ENCODE results near the gene MGLL. TPM values are rescaled to one million over a fixed set of nuclear protein-coding genes. Genes with fewer than 3 reads are reported as not detected.
A peak's percentile ranks its signal among the peaks of the same experiment; 100 is the strongest.

Gene MGLL
- total and polyA plus RNA-seq, 8 donors, result 3.3 to 11.4 (median 6.6) TPM

DNA sequence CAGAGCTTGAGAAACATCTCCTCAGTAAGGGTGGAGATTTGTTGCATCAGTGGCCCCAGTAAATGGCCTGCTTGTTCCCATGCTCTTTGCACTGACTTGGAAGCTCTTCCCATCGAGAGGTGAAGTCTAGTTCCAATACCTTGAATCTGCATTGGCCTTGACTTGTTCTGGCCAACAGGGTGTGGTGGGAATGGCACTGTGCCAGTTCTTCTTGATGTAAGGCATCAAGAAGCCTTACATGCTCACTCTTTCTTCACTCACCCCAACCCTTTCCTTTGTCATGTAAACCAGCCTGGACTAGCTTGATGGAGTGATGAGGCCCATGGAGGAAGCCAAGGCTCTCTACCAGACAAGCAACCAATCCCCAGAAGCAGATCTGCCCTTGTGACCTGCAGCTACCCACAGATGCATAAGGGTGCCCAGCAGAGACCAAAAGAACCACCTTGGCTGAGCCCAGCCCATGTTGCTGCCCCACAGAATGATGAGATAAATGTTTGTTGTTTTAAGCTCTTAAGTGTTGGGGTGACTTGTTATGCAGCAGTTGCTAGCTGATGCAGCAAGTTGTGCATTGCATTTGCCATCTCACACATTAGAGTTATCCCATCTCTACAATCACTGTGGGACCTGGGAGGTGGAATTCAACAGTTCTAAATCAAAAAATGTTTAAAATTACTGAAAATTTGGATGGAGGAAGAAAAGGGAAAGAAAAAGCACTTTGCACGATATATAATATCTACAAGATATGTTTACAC, 11.1 kb upstream of the MGLL start:
- H3K4me1 ChIP-seq, result no peaks in the 10 kb centered on the region
- no peak for DNase-seq
- WGBS, 2 donors, result 74 to 85% methylated on average over 2 of the region's 2 CpGs
- intact Hi-C loops (cut with DNase I), result no loop called here
- H3K27ac ChIP-seq, result no peak overlapping the region
- no peak for FAIRE-seq
- H3K4me3 ChIP-seq, result no peak overlapping the region
- H3K36me3 ChIP-seq, result no peaks in the 10 kb centered on the region
- TF ChIP-seq, protein P1, sequence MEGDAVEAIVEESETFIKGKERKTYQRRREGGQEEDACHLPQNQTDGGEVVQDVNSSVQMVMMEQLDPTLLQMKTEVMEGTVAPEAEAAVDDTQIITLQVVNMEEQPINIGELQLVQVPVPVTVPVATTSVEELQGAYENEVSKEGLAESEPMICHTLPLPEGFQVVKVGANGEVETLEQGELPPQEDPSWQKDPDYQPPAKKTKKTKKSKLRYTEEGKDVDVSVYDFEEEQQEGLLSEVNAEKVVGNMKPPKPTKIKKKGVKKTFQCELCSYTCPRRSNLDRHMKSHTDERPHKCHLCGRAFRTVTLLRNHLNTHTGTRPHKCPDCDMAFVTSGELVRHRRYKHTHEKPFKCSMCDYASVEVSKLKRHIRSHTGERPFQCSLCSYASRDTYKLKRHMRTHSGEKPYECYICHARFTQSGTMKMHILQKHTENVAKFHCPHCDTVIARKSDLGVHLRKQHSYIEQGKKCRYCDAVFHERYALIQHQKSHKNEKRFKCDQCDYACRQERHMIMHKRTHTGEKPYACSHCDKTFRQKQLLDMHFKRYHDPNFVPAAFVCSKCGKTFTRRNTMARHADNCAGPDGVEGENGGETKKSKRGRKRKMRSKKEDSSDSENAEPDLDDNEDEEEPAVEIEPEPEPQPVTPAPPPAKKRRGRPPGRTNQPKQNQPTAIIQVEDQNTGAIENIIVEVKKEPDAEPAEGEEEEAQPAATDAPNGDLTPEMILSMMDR (IDR thresholded peaks at IDR 0.05), result no peak
- no peaks in the 10 kb centered on the region for H3K9me3 ChIP-seq
- no peak for ATAC-seq
- no peaks in the 10 kb centered on the region for H3K27me3 ChIP-seq

DNA sequence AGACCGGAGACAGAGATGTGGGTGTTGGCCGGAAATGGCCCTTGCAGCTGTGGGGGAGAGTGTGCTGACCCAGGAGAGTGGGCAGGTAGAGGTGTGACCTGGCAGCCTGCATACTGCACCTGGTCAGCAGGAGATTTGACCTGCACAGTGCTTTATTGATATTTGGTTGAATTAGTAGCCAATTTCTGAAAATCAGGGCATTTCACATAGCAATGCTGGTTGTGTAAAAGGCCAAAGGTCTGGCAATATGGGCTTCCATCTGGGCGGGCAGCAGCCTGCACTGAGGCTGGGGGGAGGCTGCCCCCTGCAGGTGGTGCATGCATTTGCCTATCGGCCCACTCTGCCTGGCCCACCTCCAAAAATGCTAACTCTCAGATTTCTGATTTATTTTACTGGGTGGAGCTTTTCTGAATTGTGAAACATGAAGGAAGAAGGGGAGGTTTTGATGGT, 9.4 kb upstream of the MGLL start:
- Histone ChIP-seq H3K9me3 (no peaks in the 10 kb centered on the region), H3K27me3 (no peaks in the 10 kb centered on the region), H3K27ac (no peak overlapping the region), H3K36me3 (no peaks in the 10 kb centered on the region), H3K4me3 (no peak overlapping the region), H3K4me1 (no peaks in the 10 kb centered on the region)
- 54 to 57% methylated on average over 4 of the region's 4 CpGs for WGBS, 2 donors
- DNase-seq (peak in 4 of 6 donors; percentile 21 to 83 (median 70)), ATAC-seq (peak in 3 of 4 donors; percentile 69 to 86 (median 83)), FAIRE-seq (no peak)
- intact Hi-C loops (cut with DNase I), result no loop called here
- TF ChIP-seq, protein P1 (IDR thresholded peaks at IDR 0.05), result peak in 3 of 4 donors; percentile 37 to 60 (median 47)

DNA sequence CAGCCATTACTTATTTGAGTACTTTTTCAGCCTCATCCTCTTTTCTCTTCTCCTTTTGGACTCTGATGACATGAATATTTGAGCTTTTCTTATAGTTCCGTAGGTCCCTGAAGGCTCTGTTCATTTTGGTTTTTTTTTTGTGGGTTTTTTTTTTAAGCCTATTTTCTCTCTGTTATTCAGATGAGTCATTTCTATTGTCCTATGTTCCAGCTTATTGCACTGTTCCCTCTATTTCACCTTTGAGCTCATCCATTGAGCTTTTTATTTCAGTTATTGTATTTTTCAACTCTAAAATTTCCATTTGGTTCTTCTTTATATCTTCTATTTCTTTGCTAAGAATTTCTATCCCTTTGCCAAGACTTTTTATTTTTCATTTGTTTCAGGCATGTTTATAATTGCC, 7.2 kb upstream of the MGLL start:
- Histone ChIP-seq H3K4me1 (no peaks in the 10 kb centered on the region), H3K9me3 (no peaks in the 10 kb centered on the region), H3K36me3 (no peaks in the 10 kb centered on the region), H3K4me3 (no peak overlapping the region), H3K27me3 (no peaks in the 10 kb centered on the region), H3K27ac (no peak overlapping the region)
- TF ChIP-seq, protein P1 (IDR thresholded peaks at IDR 0.05), result no peak
- intact Hi-C loops (cut with DNase I), result loop anchor here in 1 of 3 donors (10.0 kb wide), 1 partner anchor 165 kb away; no protein-coding TSS in a partner anchor
- 0 to 50% methylated on average over 1 of the region's 1 CpG for WGBS, 2 donors
- DNase-seq, result no peak
- ATAC-seq, result no peak
- peak; percentile 13 for FAIRE-seq

DNA sequence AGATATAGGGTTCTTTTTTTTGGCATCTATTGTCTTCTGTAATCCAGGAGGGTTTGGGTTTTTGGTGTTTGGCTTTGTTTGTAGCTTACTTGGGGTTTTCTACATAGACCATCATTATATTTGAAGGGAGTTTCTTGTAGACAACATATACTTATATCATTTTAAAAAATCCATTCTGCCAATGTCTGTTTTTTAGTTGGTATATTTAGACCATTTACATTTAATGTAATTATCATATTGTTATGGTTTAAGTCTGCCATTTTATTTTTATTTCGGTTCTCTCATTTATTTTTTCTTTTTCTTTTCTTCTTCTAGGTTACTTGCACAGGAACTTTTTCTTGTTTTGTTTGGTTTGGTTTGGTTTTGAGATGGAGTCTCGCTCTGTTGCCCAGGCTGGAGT, 5.5 kb upstream of the MGLL start:
- intact Hi-C loops (cut with DNase I), result loop anchor here in 1 of 3 donors (10.0 kb wide), 1 partner anchor 163 kb away; no protein-coding TSS in a partner anchor
- no peaks in the 10 kb centered on the region for H3K9me3 ChIP-seq
- H3K27ac ChIP-seq, result no peak overlapping the region
- TF ChIP-seq, protein P1 (IDR thresholded peaks at IDR 0.05), result no peak
- H3K27me3 ChIP-seq, result no peaks in the 10 kb centered on the region
- FAIRE-seq (no peak), DNase-seq (no peak), ATAC-seq (no peak)
- H3K4me3 ChIP-seq, result no peak overlapping the region
- H3K4me1 ChIP-seq, result no peaks in the 10 kb centered on the region
- no peaks in the 10 kb centered on the region for H3K36me3 ChIP-seq
- whole genome bisulfite sequencing, 2 donors, result 65 to 67% methylated on average over 2 of the region's 2 CpGs

DNA sequence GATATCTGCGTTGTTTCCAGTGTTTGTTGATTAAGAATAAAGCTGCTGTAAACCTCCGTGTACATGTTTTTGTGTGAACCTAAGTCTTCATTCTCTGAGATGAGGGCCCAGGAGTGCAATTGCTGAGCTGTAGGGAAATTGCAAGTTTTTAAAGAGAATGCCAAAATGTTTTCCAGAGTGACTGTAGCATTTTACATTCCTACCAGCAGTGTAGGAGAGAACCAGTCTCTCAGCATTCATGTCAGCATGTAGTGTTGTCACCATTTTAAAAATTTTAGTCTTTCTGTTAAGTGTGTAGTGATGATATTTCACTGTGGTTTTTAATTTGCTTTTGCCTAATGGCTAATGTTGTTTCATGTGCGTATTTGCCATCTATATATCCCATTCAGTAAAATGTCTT, 3.4 kb upstream of the MGLL start:
- TF ChIP-seq, protein P1 (IDR thresholded peaks at IDR 0.05), result no peak
- intact Hi-C loops (cut with DNase I), result loop anchor here in 1 of 3 donors (10.0 kb wide), 1 partner anchor 161 kb away; no protein-coding TSS in a partner anchor
- FAIRE-seq (no peak), DNase-seq (no peak), ATAC-seq (no peak)
- peaks cover 0 to 4% (median 0%) of the 10 kb centered on the region in 3 donors for H3K4me1 ChIP-seq
- no peaks in the 10 kb centered on the region for H3K27me3 ChIP-seq
- no peak overlapping the region for H3K27ac ChIP-seq
- no peak overlapping the region for H3K4me3 ChIP-seq
- no peaks in the 10 kb centered on the region for H3K9me3 ChIP-seq
- WGBS, 2 donors, result 75 to 78% methylated on average over 3 of the region's 3 CpGs
- H3K36me3 ChIP-seq, result no peaks in the 10 kb centered on the region

Data from pancreas (tissue), 10 donors.